K562 (cell line): ENCODE results near the gene ZNF426. TPM values are rescaled to one million over a fixed set of nuclear protein-coding genes. Genes with fewer than 3 reads are reported as not detected.

ENCODE experiments used
- ATAC-seq: fragments of 200-7000 bp; cut with Tn5 transposase; 3 replicates; pipeline ENCODE4 v1.9.1; 2020; ENCODE audit warnings: moderate library complexity
- BruUV-seq: library from RNA; stranded (reverse); fragments of 400-500 nt; replicated peaks from 2 replicates; lab custom pipeline; 2021; lab: Mats Ljungman, UMichigan
- CTCF ChIA-PET: fragments of 300-600 bp; formaldehyde crosslinking; extraction: SDS; loops from one replicate; lab custom pipeline; 2021; ENCODE audit warnings: low intra/inter-chr PET ratio; lab: Yijun Ruan, JAX
- POLR2A ChIA-PET: fragments of 300-600, 350-650 bp; sonication (Branson Sonifier 250); formaldehyde crosslinking; extraction: SDS; loops from one replicate; lab custom pipeline; 2021; ENCODE audit warnings: antibody characterized with exemption, inconsistent platforms; lab: Yijun Ruan, JAX
- DNase-seq, 4 experiments: peaks; one replicate each; pipeline versions ENCODE4 v3.0.0 to v3.0.0-alpha.2; 2011 to 2018; ENCODE audit warnings: low spot score in 3 of 4, mixed read lengths in 3 of 4; ENCODE audit errors: extremely low read depth in 1 of 4
- FAIRE-seq: peaks from 2 replicates; lab custom pipeline; 2011; peaks lifted over from hg19 to GRCh38; lab: Jason Lieb, UNC
- H2AFZ ChIP-seq: 2 replicates; pipeline ENCODE4 v1.6.0; 2011; ENCODE audit warnings: low read depth, low read length, control low read depth, inconsistent platforms
- H3K27ac ChIP-seq: fragments of 200-600 bp; 3 replicates; pipeline ENCODE4 v1.8.0; 2011; ENCODE audit warnings: low read depth, mild to moderate bottlenecking, control low read depth, inconsistent platforms, low read length, moderate library complexity, mixed read lengths; ENCODE audit errors: extremely low read depth
- H3K27me3 ChIP-seq, 2 experiments: fragments of 300-600 bp in 1 of 2; 2 replicates in 1 of 2; 3 replicates in 1 of 2; pipeline versions ENCODE4 v1.6.0 to v1.8.0; 2011; ENCODE audit warnings: inconsistent platforms in 2 of 2, low read length in 2 of 2, mild to moderate bottlenecking in 1 of 2, mixed read lengths in 1 of 2, moderate library complexity in 1 of 2; ENCODE audit not compliant: control insufficient read depth in 2 of 2, insufficient read depth in 2 of 2
- H3K36me3 ChIP-seq: fragments of 300-600 bp; 3 replicates; pipeline ENCODE4 v1.8.0; 2011; ENCODE audit warnings: mild to moderate bottlenecking, low read length, inconsistent platforms; ENCODE audit not compliant: control insufficient read depth, insufficient read depth
- H3K4me1 ChIP-seq, 2 experiments: fragments of 200-600 bp in 1 of 2; replicated peaks in 1 of 2; 2 replicates in 1 of 2; 3 replicates in 1 of 2; pipeline versions ENCODE4 v1.5.1 to v1.8.0; 2011; ENCODE audit warnings: inconsistent platforms in 2 of 2, low read length in 2 of 2, mild to moderate bottlenecking in 1 of 2, mixed read lengths in 1 of 2, moderate library complexity in 1 of 2; ENCODE audit not compliant: control insufficient read depth in 2 of 2, insufficient read depth in 2 of 2
- H3K4me2 ChIP-seq: 2 replicates; pipeline ENCODE4 v1.6.1; 2011; ENCODE audit warnings: low read length, control low read depth, inconsistent platforms, mixed read lengths; ENCODE audit not compliant: insufficient read depth
- H3K4me3 ChIP-seq: fragments of 200-600 bp; sonication (generic), shearing (Covaris generic); 2 replicates; pipeline ENCODE4 v1.5.1; 2016; ENCODE audit warnings: control low read depth, inconsistent platforms
- H3K79me2 ChIP-seq: fragments of 200-600 bp; 3 replicates; pipeline ENCODE4 v1.8.0; 2011; ENCODE audit warnings: low read length, inconsistent platforms; ENCODE audit not compliant: control insufficient read depth, insufficient read depth
- H3K9ac ChIP-seq, 2 experiments: 2 replicates each; pipeline versions ENCODE4 v1.6.0 to v1.6.1; 2011; ENCODE audit warnings: low read depth in 2 of 2, low read length in 2 of 2, control low read depth in 1 of 2, inconsistent platforms in 1 of 2, mild to moderate bottlenecking in 1 of 2, mixed read lengths in 1 of 2; ENCODE audit not compliant: insufficient read depth in 1 of 2
- H3K9me1 ChIP-seq: one replicate; pipeline ENCODE4 v1.6.0; 2011; ENCODE audit warnings: inconsistent platforms, mild to moderate bottlenecking, low read length, moderate library complexity; ENCODE audit not compliant: control insufficient read depth, insufficient read depth
- H3K9me3 ChIP-seq: replicated peaks from 2 replicates; pipeline ENCODE4 v1.5.1; 2011; ENCODE audit warnings: low read depth, low read length, inconsistent platforms; ENCODE audit not compliant: control insufficient read depth, insufficient read depth
- H4K20me1 ChIP-seq: replicated peaks from 2 replicates; pipeline ENCODE4 v1.6.1; 2011; ENCODE audit warnings: low read length, inconsistent platforms, mixed read lengths; ENCODE audit not compliant: control insufficient read depth, insufficient read depth
- ATF2 ChIP-seq: sonication (generic); formaldehyde crosslinking; IDR thresholded peaks from 2 replicates; pipeline ENCODE4 v1.8.1; 2022; ENCODE audit warnings: missing genetic modification reagents
- ATF6 ChIP-seq: sonication (generic); formaldehyde crosslinking; IDR thresholded peaks from 2 replicates; pipeline ENCODE4 v1.4.0; 2020; ENCODE audit warnings: mild to moderate bottlenecking, missing genetic modification reagents
- DDX20 ChIP-seq: fragments of 450-650 bp; IDR thresholded peaks from 2 replicates; pipeline ENCODE4 v1.6.1; 2016; ENCODE audit warnings: missing genetic modification characterization, low read depth, mild to moderate bottlenecking, missing compliant biosample characterization, moderate library complexity
- E2F4 ChIP-seq: sonication (generic); formaldehyde crosslinking; IDR thresholded peaks from 2 replicates; pipeline ENCODE4 v1.8.0; 2022; ENCODE audit warnings: mild to moderate bottlenecking, low read depth, missing genetic modification reagents
- ETS2 ChIP-seq: IDR thresholded peaks from 2 replicates; pipeline ENCODE4 v1.6.1; 2016; ENCODE audit warnings: borderline replicate concordance, missing genetic modification characterization, mild to moderate bottlenecking, moderate library complexity, missing compliant biosample characterization; ENCODE audit not compliant: poor library complexity, severe bottlenecking
- ETV5 ChIP-seq: sonication (generic); formaldehyde crosslinking; IDR thresholded peaks from 2 replicates; pipeline ENCODE4 v1.4.0; 2020; ENCODE audit warnings: low read depth, mild to moderate bottlenecking, missing genetic modification reagents
- FOS ChIP-seq: IDR thresholded peaks from 3 replicates; pipeline ENCODE4 v1.6.1; 2011; ENCODE audit not compliant: insufficient read length; ENCODE audit errors: extremely low read depth
- GABPB1 ChIP-seq: sonication (generic); formaldehyde crosslinking; IDR thresholded peaks from 2 replicates; pipeline ENCODE4 v1.8.0; 2022; ENCODE audit warnings: mild to moderate bottlenecking, missing genetic modification reagents
- KDM5B ChIP-seq: fragments of 200-600 bp; sonication (generic); IDR thresholded peaks from 2 replicates; pipeline ENCODE4 v1.6.1; 2012; ENCODE audit warnings: low read depth, mild to moderate bottlenecking, moderate library complexity, low read length, control low read depth, inconsistent platforms; ENCODE audit not compliant: insufficient replicate concordance
- MIER1 ChIP-seq: fragments of 450-650 bp; IDR thresholded peaks from 2 replicates; pipeline ENCODE4 v1.6.1; 2016; ENCODE audit warnings: antibody characterized with exemption, mild to moderate bottlenecking, low read depth
- NONO ChIP-seq, 2 experiments: fragments of 200-400 bp in 1 of 2; fragments of 450-650 bp in 1 of 2; formaldehyde crosslinking in 1 of 2; IDR thresholded peaks; 2 replicates each; pipeline ENCODE4 v1.6.1; 2017; ENCODE audit warnings: low read depth in 2 of 2, mild to moderate bottlenecking in 2 of 2, moderate library complexity in 2 of 2, low read length in 1 of 2
- NUFIP1 ChIP-seq: fragments of 450-650 bp; IDR thresholded peaks from 2 replicates; pipeline ENCODE4 v1.6.1; 2018; ENCODE audit not compliant: partially characterized antibody
- POLR2AphosphoS5 ChIP-seq: IDR thresholded peaks from 2 replicates; pipeline ENCODE4 v1.6.1; 2011; ENCODE audit warnings: mild to moderate bottlenecking, low read depth, low read length, moderate library complexity; ENCODE audit not compliant: control insufficient read depth, insufficient read depth
- SRSF1 ChIP-seq: fragments of 200-400 bp; formaldehyde crosslinking; IDR thresholded peaks from 2 replicates; pipeline ENCODE4 v1.6.1; 2017; ENCODE audit warnings: mild to moderate bottlenecking, low read depth, low read length, moderate library complexity
- U2AF1 ChIP-seq: fragments of 200-400 bp; formaldehyde crosslinking; optimal IDR thresholded peaks from 2 replicates; pipeline ENCODE3; 2017; ENCODE audit warnings: mild to moderate bottlenecking, low read depth, low read length, moderate library complexity
- ZBED1 ChIP-seq: IDR thresholded peaks from 2 replicates; pipeline ENCODE4 v1.6.1; 2014
- ZKSCAN1 ChIP-seq: fragments of 150-350 bp; IDR thresholded peaks from 2 replicates; pipeline ENCODE4 v1.6.1; 2016; ENCODE audit warnings: low read depth, low read length
- ZNF12 ChIP-seq: sonication (generic); formaldehyde crosslinking; IDR thresholded peaks from 2 replicates; pipeline ENCODE4 v1.4.0; 2020; ENCODE audit warnings: mild to moderate bottlenecking, missing genetic modification reagents
- ZNF75A ChIP-seq: fragments of 450-650 bp; formaldehyde crosslinking; IDR thresholded peaks from 2 replicates; pipeline ENCODE4 v1.4.0; 2020; ENCODE audit warnings: mild to moderate bottlenecking
- WGBS: fragments of 100-300 bp; shearing (Covaris generic); methylation state at CpG from one replicate; pipeline ENCODE4 v1.1.6; 2016; ENCODE audit warnings: low coverage, mixed read lengths; ENCODE audit not compliant: insufficient coverage; ENCODE audit errors: missing lambda C conversion rate; 5-methylcytosine and 5-hydroxymethylcytosine counted together
- in situ Hi-C: fragments of 300-500 bp; cut with MboI; formaldehyde crosslinking; loops from 4 replicates; pipeline ENCODE4 v1.15.0; 2018; ENCODE audit warnings: inconsistent platforms, mixed read lengths
- intact Hi-C: fragments of 100-400 bp; cut with micrococcal nuclease; formaldehyde crosslinking; loops from 2 replicates; pipeline ENCODE4 v1.14.2; 2022
- polyA plus RNA-seq, 8 experiments: library from polyadenylated mRNA; depleted of rRNA in 4 of 8; stranded (reverse) in 5 of 8; unstranded in 3 of 8; fragments of >200 nt; fragmentation: Nextera tagmentation in 2 of 8; fragmentation: Illumina TruSeq in 1 of 8; extraction: Ambion mirVana in 2 of 8; extraction: Trizol in 1 of 8; gene quantifications; 2 replicates each; pipeline versions ENCODE4 v1.2.1 to v1.2.3, GENCODE V29; 2011 to 2014; ENCODE audit warnings: inconsistent platforms in 1 of 8, missing spikeins in 1 of 8
- total RNA-seq, 7 experiments: library from RNA; depleted of rRNA in 6 of 7; stranded (reverse); fragments of >200 nt in 6 of 7; fragmentation: Illumina TruSeq in 2 of 7; extraction: Trizol in 2 of 7; gene quantifications; 2 replicates each; pipeline versions ENCODE4 v1.2.1 to v1.2.3, GENCODE V29; 2011 to 2021; ENCODE audit warnings: low replicate concordance in 1 of 7

Gene ZNF426
- total and polyA plus RNA-seq, 9 of the 15 experiments (the other 6 are each of a cell fraction or from before 2014, with no cell fraction given) = 3.2 to 14.3 (median 6.9) TPM

GRCh38 chr19:9535934-9536333 lies 2.5 kb downstream of the ZNF426 start:
- no peaks in the 10 kb centered on the region for H4K20me1 ChIP-seq
- intact Hi-C loops (no loop called here), in situ Hi-C loops (no loop called here)
- H3K9me1 ChIP-seq = no peaks in the 10 kb centered on the region
- TF ChIP-seq ZNF12 (CRISPR knock-in tag) (no peak), NUFIP1 (no peak), SRSF1 (no peak), DDX20 (tag) (no peak), U2AF1 (no peak), NONO (IDR thresholded peaks at IDR 0.05; ENCODE audit: low read depth in 2 of 2, low read length in 1 of 2) (no peak), KDM5B (no peak), ETS2 (tag) (no peak), ZKSCAN1 (no peak), FOS (no peak), ATF2 (CRISPR knock-in tag) (no peak), GABPB1 (CRISPR knock-in tag) (no peak), ZNF75A (no peak), ATF6 (CRISPR knock-in tag) (no peak), MIER1 (no peak), E2F4 (no peak), ZBED1 (no peak), POLR2AphosphoS5 (no peak), ETV5 (no peak)
- H3K9me3 ChIP-seq = peaks cover 20% of the 10 kb centered on the region
- no peaks in the 10 kb centered on the region for H3K27me3 ChIP-seq
- peaks cover 53% of the 10 kb centered on the region for H3K36me3 ChIP-seq
- H3K79me2 ChIP-seq = peaks cover 15% of the 10 kb centered on the region
- no peak overlapping the region for H3K27ac ChIP-seq
- no peak overlapping the region for H2AFZ ChIP-seq
- no TSS peak for BruUV-seq
- H3K4me2 ChIP-seq = no peak overlapping the region
- ChIA-PET CTCF (no interaction called here), POLR2A (interaction anchor here (1.0 kb wide), 1 partner anchor 20 kb away, joined by 5 read pairs; no protein-coding TSS in a partner anchor)
- DNase-seq (no peak), ATAC-seq (no peak), FAIRE-seq (no peak)
- peaks cover 0 to 3% of the 10 kb centered on the region in 2 experiments; a peak in 2 of 5 replicates for H3K4me1 ChIP-seq
- H3K4me3 ChIP-seq = no peak overlapping the region
- 93% methylated on average over 4 of the region's 4 CpGs for WGBS
- H3K9ac ChIP-seq = no peak overlapping the region
